ENCODE results near the gene C10orf88. TPM values are rescaled to one million over a fixed set of nuclear protein-coding genes. Genes with fewer than 3 reads are reported as not detected.

Gene C10orf88
- total RNA-seq, 3 donors from 2014 or later = 5.0 to 7.4 (median 6.4) TPM

DNA sequence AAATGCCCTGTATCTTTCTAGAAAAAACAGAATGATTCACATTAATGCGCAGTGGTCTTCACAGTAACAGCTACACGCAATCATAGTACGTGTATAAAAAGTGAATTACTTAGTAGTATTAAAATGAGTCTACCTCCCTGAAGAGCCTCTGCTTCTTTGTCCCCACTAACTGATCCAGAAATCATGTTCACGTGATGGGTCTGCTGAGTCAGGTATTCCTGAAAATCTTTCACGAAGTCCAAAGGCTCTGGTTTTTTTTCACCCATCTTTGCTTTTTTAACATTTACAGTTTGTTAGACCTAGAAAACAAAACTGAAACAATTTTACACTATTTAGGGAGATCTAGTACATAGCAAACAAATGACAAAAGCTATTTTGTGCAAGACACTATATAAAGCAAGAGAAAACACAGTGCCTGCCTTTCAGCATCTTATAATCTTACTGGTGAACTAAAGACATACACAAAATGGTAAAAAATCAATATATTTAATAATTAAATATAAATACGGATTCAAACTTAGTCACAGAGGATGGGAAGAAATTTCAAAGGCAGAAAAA, 44.4 kb upstream of the C10orf88 start:
- Histone ChIP-seq H3K36me3 (ENCODE audit: low read depth) (no peaks in the 10 kb centered on the region), H3K9me3 (no peaks in the 10 kb centered on the region), H3K4me1 (ENCODE audit: low read depth) (peaks cover 9% of the 10 kb centered on the region), H3K4me3 (no peak overlapping the region)
- DNase-seq (no peak), ATAC-seq (no peak)
- intact Hi-C loops (cut with DNase I, micrococcal nuclease) = no loop called here
- TF ChIP-seq, protein P1, sequence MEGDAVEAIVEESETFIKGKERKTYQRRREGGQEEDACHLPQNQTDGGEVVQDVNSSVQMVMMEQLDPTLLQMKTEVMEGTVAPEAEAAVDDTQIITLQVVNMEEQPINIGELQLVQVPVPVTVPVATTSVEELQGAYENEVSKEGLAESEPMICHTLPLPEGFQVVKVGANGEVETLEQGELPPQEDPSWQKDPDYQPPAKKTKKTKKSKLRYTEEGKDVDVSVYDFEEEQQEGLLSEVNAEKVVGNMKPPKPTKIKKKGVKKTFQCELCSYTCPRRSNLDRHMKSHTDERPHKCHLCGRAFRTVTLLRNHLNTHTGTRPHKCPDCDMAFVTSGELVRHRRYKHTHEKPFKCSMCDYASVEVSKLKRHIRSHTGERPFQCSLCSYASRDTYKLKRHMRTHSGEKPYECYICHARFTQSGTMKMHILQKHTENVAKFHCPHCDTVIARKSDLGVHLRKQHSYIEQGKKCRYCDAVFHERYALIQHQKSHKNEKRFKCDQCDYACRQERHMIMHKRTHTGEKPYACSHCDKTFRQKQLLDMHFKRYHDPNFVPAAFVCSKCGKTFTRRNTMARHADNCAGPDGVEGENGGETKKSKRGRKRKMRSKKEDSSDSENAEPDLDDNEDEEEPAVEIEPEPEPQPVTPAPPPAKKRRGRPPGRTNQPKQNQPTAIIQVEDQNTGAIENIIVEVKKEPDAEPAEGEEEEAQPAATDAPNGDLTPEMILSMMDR (IDR thresholded peaks at IDR 0.05) = no peak

DNA sequence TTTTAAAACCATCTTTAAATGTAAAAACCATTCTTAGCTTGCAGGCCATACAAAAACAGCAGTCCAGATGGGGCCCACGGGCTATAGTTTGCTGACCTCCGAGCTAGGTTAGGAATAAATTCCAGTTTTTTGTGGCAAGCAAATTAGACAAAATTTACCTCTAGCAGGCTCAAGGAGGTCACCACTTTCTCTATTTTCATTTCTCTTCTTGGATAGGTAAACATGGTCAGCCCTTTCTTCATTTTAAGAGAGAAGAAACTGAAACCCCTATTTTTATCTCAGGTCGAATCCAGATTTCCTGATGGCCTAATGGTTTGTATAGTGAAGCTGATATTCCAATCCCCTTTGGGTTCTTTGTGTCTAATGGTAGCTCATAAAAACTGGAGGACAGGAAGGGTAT, 43.8 kb upstream of the C10orf88 start:
- H3K4me3 ChIP-seq = no peak overlapping the region
- H3K4me1 ChIP-seq (ENCODE audit: low read depth) = peaks cover 9% of the 10 kb centered on the region
- ATAC-seq (no peak), DNase-seq (no peak)
- TF ChIP-seq, protein P1 (IDR thresholded peaks at IDR 0.05) = no peak
- intact Hi-C loops (cut with DNase I, micrococcal nuclease) = no loop called here
- H3K9me3 ChIP-seq = no peaks in the 10 kb centered on the region
- no peaks in the 10 kb centered on the region for H3K36me3 ChIP-seq (ENCODE audit: low read depth)

DNA sequence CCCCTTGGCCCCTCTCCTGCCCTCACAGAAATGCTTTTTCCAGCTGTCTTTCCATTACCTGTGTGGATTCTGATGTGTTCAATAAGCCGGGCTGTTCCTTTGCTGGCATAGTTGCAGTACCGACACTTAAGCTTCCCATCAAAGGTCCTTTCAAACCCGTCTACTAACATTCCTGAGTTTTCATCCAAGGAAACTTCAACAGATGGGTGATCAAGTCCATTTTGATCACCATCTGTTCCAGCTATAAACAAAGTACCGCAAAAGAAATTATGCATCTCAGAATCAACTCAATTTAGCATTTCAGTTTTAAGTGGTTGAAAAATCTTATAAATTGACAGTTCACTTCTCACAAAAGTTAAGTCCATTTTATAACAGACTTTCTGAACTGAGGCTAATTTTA, 41.9 kb upstream of the C10orf88 start:
- intact Hi-C loops (cut with DNase I, micrococcal nuclease) = no loop called here
- H3K4me1 ChIP-seq (ENCODE audit: low read depth) = peaks cover 9% of the 10 kb centered on the region
- H3K4me3 ChIP-seq = no peak overlapping the region
- ATAC-seq (no peak), DNase-seq (no peak)
- H3K9me3 ChIP-seq = no peaks in the 10 kb centered on the region
- H3K36me3 ChIP-seq (ENCODE audit: low read depth) = no peaks in the 10 kb centered on the region
- TF ChIP-seq, protein P1 (IDR thresholded peaks at IDR 0.05) = no peak

DNA sequence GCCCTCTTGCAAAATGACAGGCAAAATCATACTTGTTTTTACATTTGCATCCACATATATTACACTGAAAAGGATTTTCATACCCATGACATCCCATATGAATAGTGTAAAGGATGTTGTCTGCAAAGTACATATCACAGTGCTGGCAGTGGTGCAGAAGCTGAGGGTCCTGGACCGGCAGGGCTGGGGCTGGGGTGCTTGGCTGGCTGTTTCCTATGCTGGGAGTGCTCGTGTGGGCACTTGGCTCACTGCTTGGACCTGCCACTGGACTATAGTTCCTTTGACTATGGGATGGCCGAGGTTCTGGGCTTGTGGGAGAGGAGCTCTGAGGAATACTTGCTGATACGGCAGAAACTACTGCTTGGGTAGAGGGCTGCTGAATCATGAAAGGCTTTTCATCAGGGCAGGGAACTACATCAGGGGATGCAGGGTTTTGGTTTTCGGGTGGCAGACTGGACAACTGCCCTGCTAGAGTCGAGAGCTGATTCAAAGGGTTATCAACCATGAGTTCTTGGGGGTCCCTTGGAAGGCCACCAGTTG, 39.8 kb upstream of the C10orf88 start:
- H3K36me3 ChIP-seq (ENCODE audit: low read depth) = no peaks in the 10 kb centered on the region

DNA sequence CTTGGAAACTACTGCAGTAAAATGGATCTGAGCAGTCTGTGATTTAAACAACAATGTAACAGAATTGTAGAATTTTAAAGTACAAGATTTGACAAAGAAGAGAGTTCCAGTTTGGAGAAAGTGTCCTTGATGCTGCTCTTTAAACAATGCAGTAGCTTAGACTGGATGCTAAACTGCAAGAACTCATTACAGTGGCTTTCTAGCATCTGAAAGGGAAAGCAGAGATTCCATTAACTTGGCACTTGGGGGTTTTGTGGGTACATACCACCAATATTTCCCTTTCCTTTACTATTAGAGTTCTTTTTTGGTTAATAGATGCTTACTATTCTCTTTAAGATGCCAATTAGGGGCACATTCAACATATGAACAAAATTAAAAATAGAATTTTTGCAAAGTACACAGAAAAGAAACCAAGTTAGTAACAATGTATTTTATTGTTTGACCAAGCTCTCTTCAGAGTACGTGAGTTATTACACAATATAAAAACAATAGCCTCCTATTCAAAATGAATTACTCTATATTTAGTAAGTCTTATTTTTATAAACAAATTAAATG, 38.1 kb upstream of the C10orf88 start:
- Histone ChIP-seq H3K36me3 (ENCODE audit: low read depth) (no peaks in the 10 kb centered on the region), H3K4me3 (no peak overlapping the region), H3K4me1 (ENCODE audit: low read depth) (no peaks in the 10 kb centered on the region), H3K9me3 (no peaks in the 10 kb centered on the region)
- intact Hi-C loops (cut with DNase I, micrococcal nuclease) = no loop called here
- ATAC-seq = no peak
- DNase-seq = no peak
- TF ChIP-seq, protein P1 (IDR thresholded peaks at IDR 0.05) = no peak

More for the DNA sequence above, 39.8 kb upstream of the C10orf88 start:
- ATAC-seq (no peak), DNase-seq (no peak)
- TF ChIP-seq, protein P1 (IDR thresholded peaks at IDR 0.05) = no peak
- Histone ChIP-seq H3K9me3 (no peaks in the 10 kb centered on the region), H3K4me3 (no peak overlapping the region), H3K4me1 (ENCODE audit: low read depth) (no peaks in the 10 kb centered on the region)
- intact Hi-C loops (cut with DNase I, micrococcal nuclease) = no loop called here

All from mucosa of descending colon (tissue), 3 donors.